ENCODE data around the gene FIBCD1.

- no peak for TF ChIP-seq POLR2AphosphoS5 (IDR thresholded peaks at IDR 0.05)
- no peak for TF ChIP-seq POLR2A (IDR thresholded peaks at IDR 0.05)
- TF ChIP-seq CTCF (IDR thresholded peaks at IDR 0.05): no peak
- no peak for TF ChIP-seq EP300 (IDR thresholded peaks at IDR 0.05)
Measured at GRCh38 chr9:130854835-130855234, 84.2 kb downstream of the FIBCD1 start.

Data from suprapubic skin (tissue), 4 donors.